MM.1S (cell line): ENCODE results near the gene CPSF3.

ENCODE experiments used
- EZH2 ChIP-seq: fragments of 300-600 bp; sonication (generic); optimal IDR thresholded peaks from 2 replicates; pipeline ENCODE3; 2017; ENCODE audit warnings: low read depth, mild to moderate bottlenecking, antibody characterized with exemption, low read length, mixed read lengths
- EZH2phosphoT487 ChIP-seq: fragments of 300-600 bp; sonication (generic); IDR thresholded peaks from 2 replicates; pipeline ENCODE4 v1.6.1; 2018; ENCODE audit warnings: antibody characterized with exemption, low read length
- TF ChIP-seq, protein P1 (sequence below): fragments of 300-600 bp; sonication (generic); IDR thresholded peaks from 2 replicates; pipeline ENCODE4 v1.5.1; 2016; ENCODE audit warnings: antibody characterized with exemption, low read length, mixed read lengths

DNA sequence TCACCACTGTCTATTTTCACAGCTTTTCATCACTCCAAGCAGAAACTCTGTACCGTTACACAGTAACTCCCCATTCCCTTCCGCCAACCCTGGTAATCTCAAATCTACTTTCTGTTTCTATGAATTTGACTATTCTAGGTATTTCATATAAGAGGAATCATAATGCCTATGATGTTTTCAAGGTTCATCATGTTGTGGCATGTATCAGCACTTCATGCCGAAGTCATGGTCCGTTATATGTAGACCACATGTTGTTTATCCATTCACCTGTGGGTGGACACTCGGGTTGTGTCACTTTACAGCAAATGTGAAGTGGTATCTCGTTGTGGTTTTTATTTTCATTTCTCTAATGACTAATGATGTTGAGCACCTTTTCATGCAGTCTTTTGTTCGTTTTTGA is 21.6 kb downstream of the CPSF3 start:
- TF ChIP-seq, protein P1, sequence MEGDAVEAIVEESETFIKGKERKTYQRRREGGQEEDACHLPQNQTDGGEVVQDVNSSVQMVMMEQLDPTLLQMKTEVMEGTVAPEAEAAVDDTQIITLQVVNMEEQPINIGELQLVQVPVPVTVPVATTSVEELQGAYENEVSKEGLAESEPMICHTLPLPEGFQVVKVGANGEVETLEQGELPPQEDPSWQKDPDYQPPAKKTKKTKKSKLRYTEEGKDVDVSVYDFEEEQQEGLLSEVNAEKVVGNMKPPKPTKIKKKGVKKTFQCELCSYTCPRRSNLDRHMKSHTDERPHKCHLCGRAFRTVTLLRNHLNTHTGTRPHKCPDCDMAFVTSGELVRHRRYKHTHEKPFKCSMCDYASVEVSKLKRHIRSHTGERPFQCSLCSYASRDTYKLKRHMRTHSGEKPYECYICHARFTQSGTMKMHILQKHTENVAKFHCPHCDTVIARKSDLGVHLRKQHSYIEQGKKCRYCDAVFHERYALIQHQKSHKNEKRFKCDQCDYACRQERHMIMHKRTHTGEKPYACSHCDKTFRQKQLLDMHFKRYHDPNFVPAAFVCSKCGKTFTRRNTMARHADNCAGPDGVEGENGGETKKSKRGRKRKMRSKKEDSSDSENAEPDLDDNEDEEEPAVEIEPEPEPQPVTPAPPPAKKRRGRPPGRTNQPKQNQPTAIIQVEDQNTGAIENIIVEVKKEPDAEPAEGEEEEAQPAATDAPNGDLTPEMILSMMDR: no peak
- TF ChIP-seq EZH2 (no peak), EZH2phosphoT487 (no peak)
